Endothelial cell of umbilical vein (primary cell): ENCODE measurements around the gene CEP120. TPM values are rescaled to one million over a fixed set of nuclear protein-coding genes. Genes with fewer than 3 reads are reported as not detected.

ENCODE experiments used
- BruUV-seq: library from RNA; stranded (reverse); fragments of 400-500 nt; replicated peaks from 2 replicates; lab custom pipeline; 2021; lab: Mats Ljungman, UMichigan
- CTCF ChIA-PET: fragments of 300-600, 350-600 bp; sonication (Branson Sonifier 250); formaldehyde crosslinking; loops from one replicate; lab custom pipeline; 2021; ENCODE audit warnings: antibody characterized with exemption, inconsistent platforms; lab: Charles Lee
- POLR2A ChIA-PET: fragments of 300-600, 350-600 bp; sonication (Branson Sonifier 250); formaldehyde crosslinking; loops from one replicate; lab custom pipeline; 2021; ENCODE audit warnings: antibody characterized with exemption, inconsistent platforms; lab: Charles Lee
- DNase-seq: peaks from one replicate; pipeline ENCODE4 v3.0.0-alpha.2; 2011; ENCODE audit warnings: low read depth, low spot score
- FAIRE-seq: peaks from 2 replicates; lab custom pipeline; 2011; peaks lifted over from hg19 to GRCh38; lab: Jason Lieb, UNC
- H2AFZ ChIP-seq: 2 replicates; pipeline ENCODE4 v1.6.0; 2012; ENCODE audit warnings: low read depth, low read length, control low read depth, inconsistent platforms
- H3K27ac ChIP-seq: 2 replicates; pipeline ENCODE4 v1.5.1; 2011; ENCODE audit warnings: low read depth, mild to moderate bottlenecking, control low read depth, low read length, moderate library complexity; ENCODE audit not compliant: insufficient read depth
- H3K27me3 ChIP-seq, 2 experiments: 2 replicates each; pipeline versions ENCODE4 v1.6.0 to v1.6.1; 2011; ENCODE audit warnings: low read length in 2 of 2, mixed read lengths in 1 of 2; ENCODE audit not compliant: control insufficient read depth in 2 of 2, insufficient read depth in 2 of 2
- H3K36me3 ChIP-seq, 2 experiments: 2 replicates in 1 of 2; 3 replicates in 1 of 2; pipeline ENCODE4 v1.5.1; 2011; ENCODE audit warnings: low read length in 2 of 2, mild to moderate bottlenecking in 1 of 2, moderate library complexity in 1 of 2; ENCODE audit not compliant: control insufficient read depth in 2 of 2, insufficient read depth in 2 of 2; ENCODE audit errors: extremely low read depth in 1 of 2
- H3K4me1 ChIP-seq: 3 replicates; pipeline ENCODE4 v1.5.1; 2011; ENCODE audit warnings: mild to moderate bottlenecking, low read length; ENCODE audit not compliant: control insufficient read depth, insufficient read depth; ENCODE audit errors: extremely low read depth
- H3K4me2 ChIP-seq: 2 replicates; pipeline ENCODE4 v1.6.1; 2011; ENCODE audit warnings: low read length, control low read depth, mixed read lengths; ENCODE audit not compliant: insufficient read depth
- H3K4me3 ChIP-seq, 3 experiments: fragments of 200-600 bp in 1 of 3; sonication (generic), shearing (Covaris generic) in 1 of 3; replicated peaks in 1 of 3; 2 replicates each; pipeline ENCODE4 v1.5.1; 2011 to 2016; ENCODE audit warnings: control low read depth in 3 of 3, low read length in 3 of 3, mild to moderate bottlenecking in 2 of 3, inconsistent platforms in 1 of 3, low read depth in 1 of 3, moderate library complexity in 1 of 3; ENCODE audit not compliant: insufficient read depth in 1 of 3
- H3K79me2 ChIP-seq: 2 replicates; pipeline ENCODE4 v1.6.0; 2012; ENCODE audit warnings: low read length, inconsistent platforms; ENCODE audit not compliant: control insufficient read depth, insufficient read depth
- H3K9ac ChIP-seq: replicated peaks from 2 replicates; pipeline ENCODE3; 2011; ENCODE audit warnings: low read length, control low read depth; ENCODE audit not compliant: insufficient read depth; ENCODE audit errors: extremely low read depth
- H3K9me1 ChIP-seq: replicated peaks from 3 replicates; pipeline ENCODE4 v1.6.0; 2011; ENCODE audit warnings: mild to moderate bottlenecking, low read length; ENCODE audit not compliant: control insufficient read depth, insufficient read depth; ENCODE audit errors: extremely low read depth
- H3K9me3 ChIP-seq: replicated peaks from 2 replicates; pipeline ENCODE4 v1.5.1; 2012; ENCODE audit warnings: low read length, inconsistent platforms; ENCODE audit not compliant: control insufficient read depth, insufficient read depth
- H4K20me1 ChIP-seq: replicated peaks from 2 replicates; pipeline ENCODE3; 2011; ENCODE audit warnings: mild to moderate bottlenecking, low read length; ENCODE audit not compliant: control insufficient read depth, insufficient read depth; ENCODE audit errors: extremely low read depth
- EZH2 ChIP-seq: IDR thresholded peaks from 2 replicates; pipeline ENCODE4 v1.6.1; 2012; ENCODE audit warnings: borderline replicate concordance, low read depth, mild to moderate bottlenecking, moderate library complexity, low read length, inconsistent platforms; ENCODE audit not compliant: severe bottlenecking
- JUN ChIP-seq: IDR thresholded peaks from 2 replicates; pipeline ENCODE4 v1.6.1; 2011; ENCODE audit warnings: borderline replicate concordance, low read depth; ENCODE audit not compliant: insufficient read length, insufficient read depth
- MYC ChIP-seq: IDR thresholded peaks from one replicate; pipeline ENCODE4 v1.6.1; 2011; ENCODE audit warnings: mild to moderate bottlenecking, low read depth, low read length
- POLR2A ChIP-seq: IDR thresholded peaks from 2 replicates; pipeline ENCODE4 v1.6.1; 2012; ENCODE audit warnings: low read depth, mild to moderate bottlenecking, control low read depth, low read length
- dilution Hi-C: fragments of 300-500 bp; cut with MboI; formaldehyde crosslinking; loops from one replicate; pipeline ENCODE4 v1.15.0; 2019; ENCODE audit warnings: low sequenced_read_pairs; ENCODE audit not compliant: extremely low pct_ligation_motif_present
- intact Hi-C: fragments of 100-400 bp; cut with micrococcal nuclease; formaldehyde crosslinking; loops from one replicate; pipeline ENCODE4 v1.10.0; 2022
- polyA plus RNA-seq, 4 experiments: library from polyadenylated mRNA; depleted of rRNA in 3 of 4; stranded (reverse) in 3 of 4; unstranded in 1 of 4; fragments of >200 nt; gene quantifications; 2 replicates each; pipeline versions ENCODE4 v1.2.1 to v1.2.3, GENCODE V29; 2011 to 2012; ENCODE audit warnings: missing spikeins in 1 of 4
- total RNA-seq: library from RNA; stranded (reverse); gene quantifications from 2 replicates; pipeline ENCODE4 v1.2.3, GENCODE V29; 2021
- TF ChIP-seq, protein P1 (sequence below): IDR thresholded peaks from 2 replicates; pipeline ENCODE4 v1.6.1; 2011; ENCODE audit not compliant: insufficient read depth, insufficient read length
- TF ChIP-seq, protein P2 (sequence below), 2 donors: IDR thresholded peaks; 1 replicate in 1 of 2; 2 replicates in 1 of 2; pipeline ENCODE4 v1.5.1; 2011; ENCODE audit warnings: low read length in 2 of 2, mild to moderate bottlenecking in 2 of 2, moderate library complexity in 2 of 2, control low read depth in 1 of 2, inconsistent platforms in 1 of 2, low read depth in 1 of 2; ENCODE audit not compliant: insufficient read depth in 1 of 2; ENCODE audit errors: extremely low read depth in 1 of 2

The CEP120 gene
- total and polyA plus RNA-seq, 2 donors (not counting 3 experiments of a cell fraction or from before 2014, with no cell fraction given), result 6.6 to 18.8 TPM

DNA sequence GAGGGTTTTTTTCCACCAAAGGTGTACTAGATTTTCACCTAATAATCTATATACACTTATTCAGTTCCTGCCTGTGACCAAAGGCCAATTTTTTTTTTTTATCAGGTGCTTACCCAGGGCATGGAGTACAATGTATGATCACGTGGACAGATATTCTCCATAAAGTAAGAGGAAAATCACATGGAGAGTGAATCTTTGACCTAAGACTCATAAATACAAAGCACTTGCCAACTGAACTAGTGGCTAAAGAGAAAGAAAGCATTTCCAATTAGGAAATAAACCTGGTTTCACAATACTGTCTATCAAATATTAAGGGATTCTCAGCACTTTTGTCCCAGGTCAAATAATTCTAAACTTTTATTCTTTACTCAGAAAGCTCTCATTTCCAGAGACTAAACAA, 33.0 kb upstream of the CEP120 start:
- no peaks in the 10 kb centered on the region for H3K27me3 ChIP-seq
- ChIA-PET POLR2A (no interaction called here), CTCF (interaction anchor here (1.0 kb wide), 1 partner anchor 24 kb away, joined by 4 read pairs; no protein-coding TSS in a partner anchor)
- BruUV-seq, result no TSS peak
- H3K27ac ChIP-seq, result no peak overlapping the region
- no peak overlapping the region for H3K9ac ChIP-seq
- DNase-seq (no peak), FAIRE-seq (no peak)
- no peak overlapping the region for H3K4me3 ChIP-seq
- no peaks in the 10 kb centered on the region for H4K20me1 ChIP-seq
- H3K4me1 ChIP-seq, result peaks cover 8% of the 10 kb centered on the region
- dilution Hi-C loops, result no loop called here
- no peak for TF ChIP-seq MYC
- TF ChIP-seq, protein P1, sequence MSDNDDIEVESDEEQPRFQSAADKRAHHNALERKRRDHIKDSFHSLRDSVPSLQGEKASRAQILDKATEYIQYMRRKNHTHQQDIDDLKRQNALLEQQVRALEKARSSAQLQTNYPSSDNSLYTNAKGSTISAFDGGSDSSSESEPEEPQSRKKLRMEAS, result no peak
- TF ChIP-seq JUN, result no peak
- TF ChIP-seq EZH2, result no peak
- TF ChIP-seq, protein P2, sequence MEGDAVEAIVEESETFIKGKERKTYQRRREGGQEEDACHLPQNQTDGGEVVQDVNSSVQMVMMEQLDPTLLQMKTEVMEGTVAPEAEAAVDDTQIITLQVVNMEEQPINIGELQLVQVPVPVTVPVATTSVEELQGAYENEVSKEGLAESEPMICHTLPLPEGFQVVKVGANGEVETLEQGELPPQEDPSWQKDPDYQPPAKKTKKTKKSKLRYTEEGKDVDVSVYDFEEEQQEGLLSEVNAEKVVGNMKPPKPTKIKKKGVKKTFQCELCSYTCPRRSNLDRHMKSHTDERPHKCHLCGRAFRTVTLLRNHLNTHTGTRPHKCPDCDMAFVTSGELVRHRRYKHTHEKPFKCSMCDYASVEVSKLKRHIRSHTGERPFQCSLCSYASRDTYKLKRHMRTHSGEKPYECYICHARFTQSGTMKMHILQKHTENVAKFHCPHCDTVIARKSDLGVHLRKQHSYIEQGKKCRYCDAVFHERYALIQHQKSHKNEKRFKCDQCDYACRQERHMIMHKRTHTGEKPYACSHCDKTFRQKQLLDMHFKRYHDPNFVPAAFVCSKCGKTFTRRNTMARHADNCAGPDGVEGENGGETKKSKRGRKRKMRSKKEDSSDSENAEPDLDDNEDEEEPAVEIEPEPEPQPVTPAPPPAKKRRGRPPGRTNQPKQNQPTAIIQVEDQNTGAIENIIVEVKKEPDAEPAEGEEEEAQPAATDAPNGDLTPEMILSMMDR (IDR thresholded peaks at IDR 0.05; ENCODE audit: extremely low read depth in 1 of 2, insufficient read depth in 1 of 2, low read depth in 1 of 2, low read length in 2 of 2), result no peak
- TF ChIP-seq POLR2A, result no peak
- no peaks in the 10 kb centered on the region for H3K36me3 ChIP-seq
- no peaks in the 10 kb centered on the region for H3K79me2 ChIP-seq
- no peak overlapping the region for H2AFZ ChIP-seq
- H3K4me2 ChIP-seq, result no peak overlapping the region
- no peaks in the 10 kb centered on the region for H3K9me1 ChIP-seq
- H3K9me3 ChIP-seq, result no peaks in the 10 kb centered on the region
- intact Hi-C loops, result no loop called here
